NT2/D1 (cell line): Measurements from ENCODE around the gene RPN2.

Experiments
- DNase-seq: peaks from one replicate; pipeline ENCODE4 v3.0.0-alpha.2; 2011; ENCODE audit warnings: low read depth, low spot score
- H3K27me3 ChIP-seq: 2 replicates; pipeline ENCODE4 v1.6.0; 2011; ENCODE audit warnings: mild to moderate bottlenecking; ENCODE audit not compliant: insufficient read length, insufficient read depth
- H3K36me3 ChIP-seq: 2 replicates; pipeline ENCODE4 v1.6.1; 2011; ENCODE audit warnings: mild to moderate bottlenecking, low read length, mixed read lengths; ENCODE audit not compliant: insufficient read depth, insufficient read length
- H3K4me1 ChIP-seq: 2 replicates; pipeline ENCODE4 v1.5.1; 2011; ENCODE audit not compliant: insufficient read depth, insufficient read length
- H3K4me3 ChIP-seq: 2 replicates; pipeline ENCODE4 v1.5.1; 2011; ENCODE audit warnings: low read depth; ENCODE audit not compliant: insufficient read length
- H3K9ac ChIP-seq: 2 replicates; pipeline ENCODE4 v1.6.0; 2011; ENCODE audit warnings: low read depth; ENCODE audit not compliant: insufficient read length
- H3K9me3 ChIP-seq: 2 replicates; pipeline ENCODE4 v1.5.1; 2011; ENCODE audit warnings: mild to moderate bottlenecking, low read length; ENCODE audit not compliant: insufficient read depth
- SUZ12 ChIP-seq: IDR thresholded peaks from 2 replicates; pipeline ENCODE4 v1.6.1; 2011; ENCODE audit not compliant: insufficient read length, insufficient read depth; ENCODE audit errors: extremely low read depth
- YY1 ChIP-seq: IDR thresholded peaks from 2 replicates; pipeline ENCODE4 v1.6.1; 2011; ENCODE audit not compliant: insufficient read length, insufficient read depth
- ZNF274 ChIP-seq: IDR thresholded peaks from 2 replicates; pipeline ENCODE4 v1.6.1; 2011; ENCODE audit warnings: mild to moderate bottlenecking, low read depth, low read length

RPN2 gene

DNA sequence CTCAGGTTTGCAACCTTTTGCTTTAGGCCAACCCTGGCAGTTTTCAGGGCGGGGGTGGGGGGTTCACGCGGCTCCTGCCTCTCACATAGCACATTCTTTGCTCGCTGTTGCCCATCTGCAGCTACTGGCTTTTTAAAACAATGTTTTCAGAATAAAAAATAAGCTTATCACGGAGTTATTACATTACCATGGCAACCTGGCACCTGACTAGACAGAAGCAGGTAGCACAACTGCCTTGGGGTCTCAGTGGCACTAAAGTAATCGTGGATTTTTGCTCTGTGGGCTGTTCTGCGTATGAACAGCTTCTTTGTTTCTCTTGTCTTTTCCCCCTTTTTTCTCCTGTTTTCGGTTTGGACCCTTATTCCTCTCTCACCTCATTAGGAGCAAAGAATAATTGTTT lies 101.3 kb downstream of the RPN2 start:
- peaks cover 3% of the 10 kb centered on the region for H3K4me1 ChIP-seq
- no peaks in the 10 kb centered on the region for H3K36me3 ChIP-seq
- TF ChIP-seq ZNF274 (no peak), YY1 (no peak), SUZ12 (no peak)

DNA sequence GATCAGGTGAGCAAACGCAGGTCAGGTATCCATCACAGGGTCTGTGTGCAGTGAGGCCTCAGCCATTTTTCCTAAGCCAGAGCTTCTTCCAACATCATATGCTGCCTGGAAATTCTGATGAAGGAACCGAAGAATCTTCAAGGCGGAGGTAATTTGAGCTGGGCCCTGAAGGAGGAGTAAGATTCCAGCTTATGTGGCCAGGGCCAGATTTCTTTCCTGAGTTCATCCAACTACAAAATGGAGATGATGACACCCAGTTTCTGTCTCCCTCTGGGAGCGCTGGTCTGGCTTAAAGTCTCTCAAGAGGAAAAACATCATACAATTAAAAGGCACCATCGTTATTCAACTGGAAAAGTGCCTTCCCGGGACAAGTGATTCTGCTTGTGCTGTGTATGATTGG lies 103.4 kb downstream of the RPN2 start:
- H3K4me3 ChIP-seq: no peak overlapping the region
- TF ChIP-seq YY1 (no peak), SUZ12 (no peak), ZNF274 (no peak)
- no peak overlapping the region for H3K9ac ChIP-seq
- peaks cover 6% of the 10 kb centered on the region for H3K4me1 ChIP-seq
- DNase-seq: no peak
- no peaks in the 10 kb centered on the region for H3K27me3 ChIP-seq
- no peaks in the 10 kb centered on the region for H3K9me3 ChIP-seq
- no peaks in the 10 kb centered on the region for H3K36me3 ChIP-seq

More for the DNA sequence above, 101.3 kb downstream of the RPN2 start:
- Histone ChIP-seq H3K9ac (no peak overlapping the region), H3K9me3 (no peaks in the 10 kb centered on the region), H3K27me3 (no peaks in the 10 kb centered on the region), H3K4me3 (no peak overlapping the region)
- no peak for DNase-seq

DNA sequence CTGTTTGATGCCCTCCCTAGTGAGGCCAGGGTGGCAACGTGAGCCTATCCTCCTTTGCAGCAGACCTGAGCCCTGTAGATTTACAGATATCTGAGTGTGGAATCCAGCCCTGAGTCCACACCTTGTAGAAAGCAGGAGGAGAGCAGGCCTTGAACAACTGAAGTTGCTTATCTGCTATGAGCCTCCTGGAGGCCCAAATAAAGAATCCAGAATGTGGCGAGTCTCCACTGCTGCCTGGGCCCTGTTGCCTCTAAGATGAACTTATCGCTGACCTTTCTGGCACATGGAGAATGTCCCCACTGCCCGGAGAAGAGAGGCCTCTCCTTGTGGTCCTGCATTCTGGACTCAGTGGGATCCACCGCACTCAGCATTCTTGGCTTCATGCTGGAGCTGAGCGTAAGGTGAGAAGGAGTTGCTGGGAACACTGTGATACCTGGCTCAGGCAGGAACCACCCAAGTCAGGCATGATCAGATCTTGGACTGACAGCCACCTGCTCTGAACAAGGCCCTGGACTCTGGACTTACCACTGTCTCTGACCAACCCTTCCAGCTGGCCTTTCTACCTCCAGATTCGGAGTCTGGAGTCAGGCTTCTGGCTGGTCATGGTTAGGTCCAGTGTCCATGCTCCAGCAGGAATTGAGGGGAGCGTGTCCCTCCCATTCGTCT lies 104.5 kb downstream of the RPN2 start:
- Histone ChIP-seq H3K4me1 (peaks cover 7% of the 10 kb centered on the region), H3K9me3 (no peaks in the 10 kb centered on the region), H3K27me3 (no peaks in the 10 kb centered on the region), H3K9ac (no peak overlapping the region), H3K4me3 (no peak overlapping the region), H3K36me3 (no peaks in the 10 kb centered on the region)
- TF ChIP-seq YY1: no peak
- TF ChIP-seq SUZ12: no peak
- TF ChIP-seq ZNF274: no peak
- no peak for DNase-seq

DNA sequence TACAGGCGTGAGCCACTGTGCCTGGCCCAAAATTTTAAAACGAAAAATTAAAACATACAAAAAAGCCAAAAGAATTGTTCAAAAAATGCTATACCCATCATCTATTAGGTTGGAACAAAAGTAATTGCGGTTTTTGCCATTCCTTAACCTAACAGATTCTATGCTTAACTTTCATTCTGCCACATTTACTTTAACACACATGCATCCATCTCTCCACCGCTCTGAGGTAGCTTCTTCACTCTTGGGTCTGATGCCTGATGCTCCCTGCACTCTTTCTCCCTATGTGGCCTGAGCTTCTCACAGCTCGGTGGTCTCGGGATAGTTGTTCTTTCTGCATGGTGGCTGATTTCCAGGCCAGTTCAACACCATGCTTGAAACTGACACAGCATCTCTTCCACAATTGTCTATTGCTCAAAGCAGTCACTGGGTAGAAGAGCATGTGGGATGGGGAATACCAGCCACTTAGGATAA lies 105.6 kb downstream of the RPN2 start:
- no peaks in the 10 kb centered on the region for H3K36me3 ChIP-seq
- H3K27me3 ChIP-seq: no peaks in the 10 kb centered on the region
- no peak overlapping the region for H3K4me3 ChIP-seq
- no peak for DNase-seq
- H3K4me1 ChIP-seq: peaks cover 9% of the 10 kb centered on the region
- no peak overlapping the region for H3K9ac ChIP-seq
- H3K9me3 ChIP-seq: no peaks in the 10 kb centered on the region
- TF ChIP-seq SUZ12 (no peak), YY1 (no peak), ZNF274 (no peak)

DNA sequence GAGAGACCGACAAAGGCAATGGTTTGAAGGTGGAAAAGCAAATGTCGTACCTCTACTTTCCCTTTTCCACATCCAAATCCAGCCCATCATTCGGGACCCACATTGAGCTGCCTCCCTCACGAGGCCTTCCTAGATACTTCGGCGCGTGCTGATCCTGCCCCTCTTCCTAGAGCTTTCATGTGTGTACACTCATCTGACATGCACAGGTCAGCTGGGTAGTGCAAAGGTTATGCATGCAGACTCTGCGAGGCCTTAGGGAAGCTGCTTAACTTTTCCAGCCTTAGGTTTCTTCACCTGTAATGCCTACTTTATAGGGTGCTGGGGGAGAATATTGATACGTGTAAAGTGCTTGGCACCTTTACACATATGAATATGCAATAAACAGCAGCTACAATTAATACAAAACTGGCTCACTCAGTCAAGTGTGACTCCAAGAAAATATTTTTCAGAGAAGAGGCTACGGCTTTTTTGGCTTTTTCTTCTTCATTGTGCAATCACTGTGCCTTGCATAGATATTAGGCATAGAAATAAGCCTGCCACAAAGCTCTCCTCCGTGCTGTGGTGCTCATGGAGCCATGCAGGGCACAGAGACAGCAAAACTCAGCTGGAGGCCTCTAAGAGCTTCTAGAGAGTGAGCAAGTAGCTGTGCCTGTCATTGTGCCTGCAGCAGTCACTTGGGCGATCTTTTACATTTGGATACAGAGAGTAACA lies 106.7 kb downstream of the RPN2 start:
- H3K4me3 ChIP-seq: no peak overlapping the region
- H3K9ac ChIP-seq: no peak overlapping the region
- H3K27me3 ChIP-seq: no peaks in the 10 kb centered on the region
- H3K4me1 ChIP-seq: peaks cover 9% of the 10 kb centered on the region
- no peaks in the 10 kb centered on the region for H3K36me3 ChIP-seq
- H3K9me3 ChIP-seq: no peaks in the 10 kb centered on the region
- no peak for DNase-seq
- TF ChIP-seq SUZ12 (no peak), YY1 (no peak), ZNF274 (no peak)

DNA sequence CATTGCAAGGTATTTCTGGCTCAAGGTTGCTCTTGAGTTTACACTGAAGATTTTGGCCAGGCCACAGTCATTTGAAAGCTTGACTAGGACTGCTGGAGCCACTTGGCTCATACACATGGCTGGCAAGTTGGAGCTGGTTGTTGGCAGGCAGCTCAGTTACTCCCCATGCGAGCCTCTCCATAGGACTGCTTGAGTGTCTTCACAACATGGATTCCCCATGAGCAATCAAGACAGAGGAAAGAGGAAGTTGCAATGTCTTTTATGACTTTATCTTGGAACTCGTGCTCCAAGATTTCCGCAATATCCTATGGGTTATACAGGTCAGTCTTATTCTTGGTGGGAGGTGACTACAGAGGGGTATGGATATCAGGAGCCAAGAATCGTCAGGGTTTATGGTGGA lies 109.0 kb downstream of the RPN2 start:
- Histone ChIP-seq H3K9ac (no peak overlapping the region), H3K36me3 (peaks cover 18% of the 10 kb centered on the region), H3K27me3 (no peaks in the 10 kb centered on the region), H3K9me3 (peaks cover 7% of the 10 kb centered on the region; the same call in 1 of the 2 replicates), H3K4me1 (peaks cover 6% of the 10 kb centered on the region), H3K4me3 (no peak overlapping the region)
- no peak for DNase-seq
- TF ChIP-seq ZNF274: no peak

DNA sequence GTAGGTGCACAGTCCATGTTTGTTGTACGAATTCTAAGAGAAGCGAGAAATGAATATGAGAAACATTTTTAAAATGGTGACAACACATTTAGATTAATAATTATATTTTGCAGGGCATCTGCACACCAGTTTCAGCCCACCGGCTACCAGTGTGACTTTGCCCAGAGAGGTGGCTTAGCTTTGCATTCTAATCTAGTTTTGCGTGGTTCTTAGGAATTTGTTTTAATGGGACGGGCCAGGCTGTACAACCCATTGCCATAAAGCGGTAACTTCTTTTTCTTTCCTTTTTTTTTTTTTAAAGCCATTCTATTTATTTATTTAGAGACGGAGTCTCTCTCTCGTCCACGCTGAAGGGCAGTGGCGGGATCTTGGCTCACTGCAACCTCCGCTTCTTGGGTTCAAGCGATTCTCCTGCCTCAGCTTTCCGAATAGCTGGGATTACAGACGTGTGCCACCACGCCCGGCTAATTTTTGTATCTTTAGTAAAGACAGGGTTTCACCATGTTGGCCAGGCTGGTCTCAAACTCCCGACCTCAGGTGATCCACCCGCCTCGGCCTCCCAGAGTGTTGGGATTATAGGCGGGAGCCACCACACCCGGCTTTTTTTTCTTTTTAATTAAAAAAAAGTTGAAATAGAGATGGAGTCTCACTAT lies 111.2 kb downstream of the RPN2 start:
- Histone ChIP-seq H3K36me3 (peaks cover 23% of the 10 kb centered on the region), H3K9me3 (peaks cover 7% of the 10 kb centered on the region; the same call in 1 of the 2 replicates), H3K4me1 (peaks cover 6% of the 10 kb centered on the region), H3K9ac (peak overlapping the region; percentile 96), H3K4me3 (peak overlapping the region; percentile 73), H3K27me3 (no peaks in the 10 kb centered on the region)
- TF ChIP-seq ZNF274 (no peak), SUZ12 (no peak), YY1 (no peak)
- no peak for DNase-seq
